GM23248 (cell line): Measurements from ENCODE around the gene GANC.
"Not testable (repeated sequence)": the region's sequence is repeated elsewhere in the genome, so short reads cannot be mapped to it uniquely, and the experiment has no call there.

Source experiments
- EZH2 ChIP-seq: fragments of 200-600 bp; sonication (generic); IDR thresholded peaks from 2 replicates; pipeline ENCODE4 v1.6.1; 2018; ENCODE audit warnings: antibody characterized with exemption, mild to moderate bottlenecking; ENCODE audit not compliant: insufficient read depth, poor library complexity, severe bottlenecking
- EZH2phosphoT487 ChIP-seq: fragments of 200-600 bp; sonication (generic); IDR thresholded peaks from 2 replicates; pipeline ENCODE4 v1.6.1; 2018; ENCODE audit warnings: antibody characterized with exemption, moderate library complexity, mild to moderate bottlenecking, low read depth; ENCODE audit not compliant: insufficient read depth

GRCh38 chr15:42301004-42301403 is 28.0 kb downstream of the GANC start:
- TF ChIP-seq EZH2, EZH2phosphoT487: not testable (repeated sequence)
